ENCODE data around the gene EFCAB11.

Gene EFCAB11

DNA sequence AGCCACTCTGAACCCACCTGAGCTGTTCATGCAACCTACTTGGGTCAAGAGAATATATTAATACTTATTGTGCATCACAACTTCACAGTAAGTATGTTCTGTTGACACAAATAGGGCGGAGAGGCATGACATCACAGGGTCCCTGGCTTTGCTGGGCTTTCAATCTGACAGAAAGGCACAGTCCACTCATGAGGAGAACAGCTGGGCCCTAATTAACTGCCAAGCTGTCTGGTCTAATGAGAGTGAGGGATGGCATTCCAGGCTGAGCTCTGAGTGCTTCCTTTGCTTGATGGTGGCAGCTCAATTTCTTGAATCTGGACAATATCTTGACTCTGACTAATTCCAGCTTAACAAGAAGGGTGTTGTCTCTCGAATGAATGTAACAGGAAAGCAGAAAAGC lies 2.0 kb downstream of the EFCAB11 start:
- no peak overlapping the region for H3K4me3 ChIP-seq (ENCODE audit: low read depth, low read length)
- DNase-seq (ENCODE audit: low read depth): no peak
- TF ChIP-seq, protein P1, sequence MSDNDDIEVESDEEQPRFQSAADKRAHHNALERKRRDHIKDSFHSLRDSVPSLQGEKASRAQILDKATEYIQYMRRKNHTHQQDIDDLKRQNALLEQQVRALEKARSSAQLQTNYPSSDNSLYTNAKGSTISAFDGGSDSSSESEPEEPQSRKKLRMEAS (IDR thresholded peaks at IDR 0.05; ENCODE audit: low read depth, low read length): no peak
- no peak for TF ChIP-seq POLR2A (IDR thresholded peaks at IDR 0.05; ENCODE audit: extremely low read depth, insufficient read length)
- TF ChIP-seq, protein P2, sequence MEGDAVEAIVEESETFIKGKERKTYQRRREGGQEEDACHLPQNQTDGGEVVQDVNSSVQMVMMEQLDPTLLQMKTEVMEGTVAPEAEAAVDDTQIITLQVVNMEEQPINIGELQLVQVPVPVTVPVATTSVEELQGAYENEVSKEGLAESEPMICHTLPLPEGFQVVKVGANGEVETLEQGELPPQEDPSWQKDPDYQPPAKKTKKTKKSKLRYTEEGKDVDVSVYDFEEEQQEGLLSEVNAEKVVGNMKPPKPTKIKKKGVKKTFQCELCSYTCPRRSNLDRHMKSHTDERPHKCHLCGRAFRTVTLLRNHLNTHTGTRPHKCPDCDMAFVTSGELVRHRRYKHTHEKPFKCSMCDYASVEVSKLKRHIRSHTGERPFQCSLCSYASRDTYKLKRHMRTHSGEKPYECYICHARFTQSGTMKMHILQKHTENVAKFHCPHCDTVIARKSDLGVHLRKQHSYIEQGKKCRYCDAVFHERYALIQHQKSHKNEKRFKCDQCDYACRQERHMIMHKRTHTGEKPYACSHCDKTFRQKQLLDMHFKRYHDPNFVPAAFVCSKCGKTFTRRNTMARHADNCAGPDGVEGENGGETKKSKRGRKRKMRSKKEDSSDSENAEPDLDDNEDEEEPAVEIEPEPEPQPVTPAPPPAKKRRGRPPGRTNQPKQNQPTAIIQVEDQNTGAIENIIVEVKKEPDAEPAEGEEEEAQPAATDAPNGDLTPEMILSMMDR (IDR thresholded peaks at IDR 0.05; ENCODE audit: low read depth, low read length): no peak
- no peak for TF ChIP-seq MYC (IDR thresholded peaks at IDR 0.05; ENCODE audit: low read depth, low read length)

DNA sequence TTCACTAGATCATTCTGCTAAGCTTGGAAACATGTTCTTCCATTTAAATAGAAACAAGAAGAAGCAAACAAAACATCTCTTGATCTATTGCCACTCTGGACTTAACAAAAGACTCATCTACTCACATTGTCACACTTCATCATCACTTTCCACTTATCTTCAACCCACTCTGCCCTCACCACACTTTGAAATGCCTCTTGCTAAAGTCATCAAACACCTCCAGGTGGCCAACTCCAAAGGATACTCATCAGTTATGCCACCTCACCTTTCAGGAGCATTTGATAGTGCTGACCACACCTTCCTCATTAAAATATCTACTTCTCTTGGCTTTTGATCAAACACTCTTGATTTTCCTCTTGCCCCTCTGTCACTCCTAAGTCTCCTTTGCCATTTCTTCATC lies 7.2 kb downstream of the EFCAB11 start:
- no peak overlapping the region for H3K4me3 ChIP-seq (ENCODE audit: low read depth, low read length)
- no peak for DNase-seq (ENCODE audit: low read depth)
- TF ChIP-seq, protein P2 (IDR thresholded peaks at IDR 0.05; ENCODE audit: low read depth, low read length): no peak
- no peak for TF ChIP-seq POLR2A (IDR thresholded peaks at IDR 0.05; ENCODE audit: extremely low read depth, insufficient read length)
- TF ChIP-seq MYC (IDR thresholded peaks at IDR 0.05; ENCODE audit: low read depth, low read length): no peak
- TF ChIP-seq, protein P1 (IDR thresholded peaks at IDR 0.05; ENCODE audit: low read depth, low read length): no peak

DNA sequence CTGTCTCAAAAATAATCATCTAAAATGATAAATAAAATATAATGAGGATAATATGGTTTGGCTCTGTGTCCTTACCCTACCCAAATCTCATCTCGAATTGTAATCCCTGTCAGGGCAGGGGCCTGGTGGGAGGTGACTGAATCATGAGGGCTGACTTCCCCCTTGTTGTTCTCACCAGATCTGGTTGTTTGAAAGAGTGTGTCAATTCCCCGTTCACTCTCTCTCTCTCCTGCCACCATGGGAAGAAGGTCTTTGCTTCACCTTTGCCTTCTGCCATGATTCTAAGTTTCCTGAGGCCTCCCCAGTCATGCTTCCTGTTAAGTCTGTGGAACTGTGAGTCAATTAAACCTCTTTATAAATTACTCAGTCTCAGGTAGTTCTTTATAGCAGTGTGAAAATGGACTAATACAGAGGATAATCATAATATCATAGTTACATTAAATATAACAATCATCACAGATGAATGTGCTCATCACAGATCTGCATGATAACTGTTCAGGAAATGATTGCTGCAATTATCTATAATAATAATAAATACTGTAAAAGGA lies 12.6 kb downstream of the EFCAB11 start:
- no peak for DNase-seq (ENCODE audit: low read depth)
- H3K4me3 ChIP-seq (ENCODE audit: low read depth, low read length): no peak overlapping the region
- TF ChIP-seq POLR2A (IDR thresholded peaks at IDR 0.05; ENCODE audit: extremely low read depth, insufficient read length) (no peak), MYC (IDR thresholded peaks at IDR 0.05; ENCODE audit: low read depth, low read length) (no peak)
- TF ChIP-seq, protein P2 (IDR thresholded peaks at IDR 0.05; ENCODE audit: low read depth, low read length): no peak
- TF ChIP-seq, protein P1 (IDR thresholded peaks at IDR 0.05; ENCODE audit: low read depth, low read length): no peak

DNA sequence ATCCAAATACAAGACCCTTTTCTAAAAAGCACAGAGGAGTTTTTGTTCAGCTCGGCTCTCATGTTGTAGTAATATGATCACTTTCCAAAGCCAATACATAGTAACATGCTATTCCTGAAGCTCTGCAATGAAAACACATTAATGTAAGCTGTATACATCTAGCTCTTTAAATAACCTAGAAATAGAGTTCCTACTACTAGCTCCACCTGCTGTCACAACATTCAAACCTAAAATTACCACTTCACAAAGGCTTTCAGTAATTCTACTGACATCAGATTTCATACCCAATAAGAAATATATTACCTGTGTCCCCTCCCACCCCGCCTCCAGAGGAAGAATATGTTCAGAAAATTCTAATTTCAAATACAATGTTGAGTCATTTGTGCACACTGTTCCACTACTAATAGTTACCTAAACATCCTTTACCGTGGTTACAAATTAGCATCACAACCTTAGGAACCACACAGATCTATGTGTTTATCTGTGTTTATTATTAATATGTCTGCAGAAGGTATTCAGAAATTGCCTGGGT lies 17.8 kb downstream of the EFCAB11 start:
- TF ChIP-seq, protein P2 (IDR thresholded peaks at IDR 0.05; ENCODE audit: low read depth, low read length): no peak
- TF ChIP-seq POLR2A (IDR thresholded peaks at IDR 0.05; ENCODE audit: extremely low read depth, insufficient read length) (no peak), MYC (IDR thresholded peaks at IDR 0.05; ENCODE audit: low read depth, low read length) (no peak)
- TF ChIP-seq, protein P1 (IDR thresholded peaks at IDR 0.05; ENCODE audit: low read depth, low read length): no peak
- H3K4me3 ChIP-seq (ENCODE audit: low read depth, low read length): no peak overlapping the region
- no peak for DNase-seq (ENCODE audit: low read depth)

GRCh38 chr14:89933002-89933401 lies 21.5 kb downstream of the EFCAB11 start:
- no peak overlapping the region for H3K4me3 ChIP-seq (ENCODE audit: low read depth, low read length)
- TF ChIP-seq MYC (IDR thresholded peaks at IDR 0.05; ENCODE audit: low read depth, low read length) (no peak), POLR2A (IDR thresholded peaks at IDR 0.05; ENCODE audit: extremely low read depth, insufficient read length) (no peak)
- TF ChIP-seq, protein P2 (IDR thresholded peaks at IDR 0.05; ENCODE audit: low read depth, low read length): no peak
- TF ChIP-seq, protein P1 (IDR thresholded peaks at IDR 0.05; ENCODE audit: low read depth, low read length): no peak
- no peak for DNase-seq (ENCODE audit: low read depth)
